ENCODE measurements around the gene ARSJ.
A peak's percentile ranks its signal among the peaks of the same experiment; 100 is the strongest.
"Not testable (repeated sequence)": the region's sequence is repeated elsewhere in the genome, so short reads cannot be mapped to it uniquely, and the experiment has no call there.

The ARSJ gene

DNA sequence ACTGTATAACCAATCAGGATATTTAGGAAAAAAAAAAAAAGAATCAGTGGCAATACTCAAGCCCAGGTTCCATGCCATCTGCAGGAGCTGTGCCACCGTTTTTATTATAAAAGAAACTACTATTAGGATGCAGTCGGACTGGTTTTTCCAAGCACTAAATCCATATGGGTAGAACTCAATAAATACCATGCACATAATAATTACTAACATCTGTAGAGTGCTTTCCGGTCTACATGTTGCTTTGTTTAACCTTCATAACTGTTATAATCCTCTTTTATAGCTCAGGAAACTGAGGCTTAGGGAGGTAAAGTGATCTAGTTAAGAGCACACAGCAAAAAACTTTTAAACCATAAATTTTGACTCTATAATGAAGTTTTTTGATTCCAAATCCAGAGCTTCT, 24.0 kb downstream of the ARSJ start:
- DNase-seq = no peak

DNA sequence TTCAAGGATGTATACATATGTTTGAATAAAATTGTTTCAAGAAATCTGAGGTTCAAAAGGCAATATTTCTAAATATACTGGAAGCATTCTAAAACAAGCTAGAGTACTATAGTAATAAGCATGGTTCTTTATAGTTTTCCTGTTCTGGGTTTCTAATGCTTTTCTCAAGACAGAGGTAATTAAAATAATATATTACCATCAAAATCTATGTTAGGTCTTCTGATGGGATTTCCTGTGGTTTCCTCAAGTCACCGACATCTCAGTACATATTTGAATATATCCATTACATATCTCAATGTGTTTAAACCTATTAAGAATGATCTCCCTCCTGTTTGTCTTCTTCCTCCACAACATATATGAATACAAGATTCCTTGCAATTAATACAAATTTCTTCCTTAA, 25.6 kb downstream of the ARSJ start:
- no peak for DNase-seq

DNA sequence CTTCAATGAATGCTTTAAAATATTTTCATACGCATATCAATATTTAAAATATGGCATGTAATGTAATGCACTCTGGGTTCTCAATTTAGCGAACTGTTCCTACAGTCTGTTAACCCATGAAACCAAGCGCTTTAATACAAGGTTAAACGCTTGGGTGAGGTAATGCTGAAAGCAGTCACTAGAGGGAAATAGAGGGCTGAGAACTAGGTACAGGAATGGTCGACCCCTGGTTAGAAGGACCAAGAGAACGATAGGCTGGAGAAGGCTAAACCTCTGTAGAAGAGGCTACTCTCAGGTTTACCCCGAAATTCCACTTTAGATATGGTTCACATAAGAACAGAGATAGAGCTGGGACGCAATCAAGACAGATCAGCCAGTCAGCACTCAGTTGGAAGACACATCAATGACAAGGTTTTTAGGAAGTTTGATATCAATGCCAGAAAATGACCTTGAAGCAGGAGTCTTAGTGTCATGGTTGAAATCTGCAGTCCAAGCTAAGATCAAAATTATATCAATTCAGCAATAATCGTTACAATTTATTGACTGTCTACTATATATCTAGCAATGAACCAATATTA, 26.9 kb downstream of the ARSJ start:
- no peak for DNase-seq

DNA sequence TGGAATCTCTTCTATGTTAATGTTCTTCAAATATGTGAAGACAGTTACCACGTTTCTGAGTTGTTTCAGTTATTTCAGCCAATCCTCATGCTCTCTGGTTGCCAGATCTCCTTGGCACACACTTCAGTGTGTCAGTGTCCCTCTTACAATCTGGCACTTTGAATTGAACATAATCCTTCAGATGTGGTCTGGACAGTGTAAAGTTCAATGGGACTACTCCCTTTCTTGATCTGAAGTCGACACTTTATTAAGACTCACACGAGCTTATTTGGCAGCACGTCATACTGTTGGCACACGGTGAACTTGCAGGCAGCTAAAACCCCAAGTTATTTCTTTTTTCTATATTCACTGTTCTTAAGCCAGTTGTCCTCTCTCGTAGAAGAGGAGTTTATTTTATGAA, 28.2 kb downstream of the ARSJ start:
- DNase-seq = no peak

DNA sequence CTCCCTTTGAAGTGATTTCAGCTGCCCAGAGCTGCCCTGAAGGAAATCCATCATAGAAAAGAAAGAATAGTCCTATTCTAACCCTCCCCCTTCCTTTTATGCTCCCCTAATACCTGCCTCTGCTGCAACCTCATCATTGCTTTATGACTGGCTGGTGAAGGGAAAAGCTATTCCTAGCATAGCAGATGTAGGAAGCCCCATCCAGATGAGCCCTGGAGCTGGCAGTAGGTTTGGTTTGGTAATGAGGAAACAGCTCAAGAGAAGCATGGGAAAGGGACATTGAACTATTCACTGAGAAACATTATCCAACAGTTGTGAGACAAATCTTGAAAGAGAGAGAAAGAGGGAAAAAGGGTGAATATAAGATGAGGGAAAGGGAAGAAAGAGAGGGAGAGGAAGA, 29.2 kb downstream of the ARSJ start:
- no peak for DNase-seq

DNA sequence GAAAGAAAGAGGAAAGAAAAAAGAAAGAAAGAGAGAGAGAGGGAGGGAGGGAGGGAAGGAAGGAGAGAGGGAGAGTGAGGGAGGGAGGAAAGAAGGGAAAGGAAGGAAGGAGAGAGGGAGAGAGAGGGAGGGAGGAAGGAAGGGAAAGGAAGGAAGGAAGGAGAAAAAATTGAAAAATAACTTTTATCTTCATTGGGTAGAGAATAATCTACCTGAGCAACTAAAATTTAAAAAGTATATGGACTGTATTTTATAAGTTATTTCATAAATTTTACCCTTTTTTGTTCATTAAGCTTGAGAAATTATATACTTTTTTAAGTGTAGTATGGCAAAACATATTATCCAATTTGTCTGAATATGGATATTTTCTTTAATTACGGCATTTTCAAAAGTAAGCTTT, 32.0 kb downstream of the ARSJ start:
- DNase-seq = no peak

DNA sequence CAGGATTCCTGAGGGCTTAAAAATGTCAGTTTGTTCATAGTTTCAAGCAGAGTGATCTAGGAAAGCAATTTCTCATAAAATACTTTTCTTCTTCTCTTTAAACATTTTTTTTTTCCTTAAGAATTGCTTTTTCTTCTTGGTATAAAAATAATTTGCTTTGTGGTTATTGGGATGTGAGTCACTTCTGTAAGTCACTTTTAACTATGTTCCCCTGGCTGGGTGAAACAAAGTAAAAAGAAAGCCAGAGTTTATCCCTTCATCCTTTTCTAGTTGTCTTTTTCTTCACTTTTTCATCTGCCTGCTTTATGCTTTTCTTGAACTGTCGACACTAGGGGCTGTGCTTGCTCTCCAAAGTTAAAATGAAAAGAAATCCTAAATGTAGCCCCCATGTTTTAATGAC, 33.5 kb downstream of the ARSJ start:
- no peak for DNase-seq

DNA sequence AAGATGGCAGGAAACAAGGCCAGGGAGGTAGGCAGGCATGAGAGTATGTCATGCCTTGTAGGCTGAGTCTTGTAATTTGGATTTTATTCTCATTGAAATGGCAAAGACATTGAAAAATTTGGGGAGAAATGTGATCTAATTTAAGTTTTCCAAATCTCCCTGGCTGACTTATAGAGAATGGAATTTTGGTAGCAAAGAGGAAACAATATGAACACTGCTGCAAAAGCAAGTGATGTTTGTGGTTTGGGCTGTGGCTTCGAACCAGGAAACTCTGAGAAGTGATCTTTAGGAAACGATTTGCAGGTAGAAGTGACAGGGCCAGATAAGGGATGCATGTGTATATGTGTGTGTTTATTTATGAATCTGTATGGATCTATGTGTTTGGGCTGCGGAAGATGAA, 35.6 kb downstream of the ARSJ start:
- DNase-seq = no peak

DNA sequence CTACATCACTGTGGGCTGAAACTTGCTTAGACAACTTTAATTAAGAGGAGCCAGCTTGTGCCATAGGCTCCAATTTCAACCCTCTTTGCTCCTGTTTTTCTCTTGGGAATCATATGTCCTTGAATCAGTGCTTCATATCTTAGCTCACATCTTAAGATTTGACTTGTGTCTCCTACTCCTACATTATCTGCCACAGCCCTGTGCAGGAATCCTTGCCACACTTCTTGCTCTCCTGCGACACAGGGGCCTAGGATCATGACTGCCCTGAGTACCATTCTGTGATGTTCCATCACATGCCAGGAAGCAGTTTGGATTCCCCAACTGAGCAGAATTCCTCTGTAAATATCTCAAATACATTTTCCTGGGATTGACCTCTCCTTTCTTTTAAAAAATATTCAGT, 36.4 kb downstream of the ARSJ start:
- no peak for DNase-seq

DNA sequence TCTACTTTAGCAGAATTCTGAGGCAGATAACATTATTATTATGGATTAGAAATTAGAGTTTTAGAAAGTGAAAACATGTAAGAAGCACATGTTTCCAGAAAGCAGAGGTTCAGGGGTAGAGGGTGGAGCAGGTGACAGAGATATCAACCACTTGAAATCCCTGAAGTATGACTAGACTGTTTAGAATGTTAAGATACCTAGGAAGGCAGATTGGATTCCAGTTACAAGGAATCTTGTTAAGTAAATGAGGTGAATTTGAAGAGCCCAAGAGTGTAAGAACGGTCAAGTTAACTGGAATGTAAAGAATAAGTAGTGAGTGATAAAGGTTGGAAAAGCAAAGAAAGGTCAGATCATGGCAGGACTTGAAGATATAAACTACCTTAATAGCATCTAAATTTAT, 37.6 kb downstream of the ARSJ start:
- no peak for DNase-seq

DNA sequence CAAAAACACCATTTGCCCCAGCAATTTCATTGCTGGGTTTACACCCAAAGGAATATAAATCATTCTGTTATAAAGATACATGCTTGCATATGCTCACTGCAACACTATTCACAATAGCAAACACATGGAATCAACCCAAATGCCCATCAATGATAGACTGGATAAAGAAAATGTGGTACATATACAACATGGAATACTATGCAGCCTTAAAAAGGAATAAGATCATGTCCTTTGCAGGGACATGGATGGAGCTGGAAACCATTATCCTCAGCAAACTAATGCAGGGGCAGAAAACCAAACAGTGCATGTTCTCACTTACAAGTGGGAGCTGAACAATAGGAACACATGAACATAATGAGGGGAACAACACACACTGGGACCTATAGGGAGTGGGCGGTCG, 39.3 kb downstream of the ARSJ start:
- not testable (repeated sequence) for DNase-seq

DNA sequence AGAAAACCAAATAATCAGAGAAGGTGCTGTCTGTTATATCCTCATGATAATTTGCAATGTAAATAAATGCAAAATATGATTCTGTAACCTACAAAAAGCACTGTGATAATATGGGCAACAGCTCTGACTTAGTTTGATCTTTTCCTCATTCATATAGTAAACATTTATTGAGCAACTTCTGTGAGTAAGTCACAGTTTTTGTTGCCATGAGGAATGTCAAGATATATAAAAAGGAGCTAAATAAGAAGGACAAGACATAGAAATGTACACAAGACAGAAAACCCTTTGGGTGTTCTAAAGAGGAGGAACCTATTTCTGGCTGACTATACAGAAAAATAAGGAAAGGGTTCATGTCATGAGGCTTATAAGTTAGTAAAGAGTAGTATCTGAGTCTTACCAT, 44.3 kb downstream of the ARSJ start:
- no peak for DNase-seq

DNA sequence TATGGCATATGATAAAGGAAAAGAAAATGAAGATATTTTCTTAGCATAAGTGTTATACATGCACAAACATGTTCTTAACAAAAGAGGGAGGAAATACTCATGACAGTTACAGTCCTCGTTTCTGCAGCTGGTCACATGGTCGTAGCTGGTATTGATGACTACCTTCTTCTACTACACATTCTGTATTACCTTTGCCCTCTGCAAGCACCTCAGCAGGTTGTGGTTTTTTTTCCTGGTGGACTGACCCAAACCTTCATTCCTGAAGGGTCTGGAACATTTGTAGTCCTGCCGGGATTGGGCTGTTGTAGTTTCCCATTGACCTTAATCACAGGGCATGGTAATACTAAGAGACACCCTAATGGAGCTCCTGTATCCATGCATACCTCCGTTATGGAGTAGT, 54.7 kb downstream of the ARSJ start:
- not testable (repeated sequence) for DNase-seq

DNA sequence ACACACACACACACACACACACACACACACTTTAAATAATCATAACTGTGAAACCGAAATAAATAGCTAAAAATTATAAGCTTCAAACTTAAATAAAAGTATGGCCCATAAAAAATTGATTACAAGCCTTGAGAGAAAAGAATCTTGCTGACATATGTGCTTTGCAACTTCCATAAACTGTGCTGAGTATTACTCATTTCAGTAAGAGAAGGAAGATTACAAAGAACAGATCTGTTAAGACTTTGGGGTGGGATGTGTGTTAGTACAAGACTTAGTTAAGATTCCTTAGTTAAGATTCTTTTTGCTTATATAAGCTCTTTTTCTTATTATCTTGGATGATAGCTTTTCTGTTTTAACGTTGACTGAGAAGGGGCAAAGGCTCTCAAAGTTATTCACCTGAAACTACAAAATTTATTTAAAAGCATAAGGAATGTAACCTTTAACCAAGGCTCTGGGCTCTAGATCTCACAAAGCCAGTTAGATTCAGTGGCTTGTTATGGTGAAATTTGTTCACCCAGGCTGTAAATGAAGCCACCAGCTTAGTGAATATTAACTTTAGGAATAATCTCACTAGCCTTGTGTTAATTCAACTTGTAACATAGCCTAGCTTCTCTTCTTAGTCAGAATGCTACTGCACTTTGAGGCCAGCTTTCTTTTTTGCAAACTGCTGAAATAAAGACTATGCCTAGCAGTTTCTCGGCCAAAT, 58.2 kb downstream of the ARSJ start:
- no peak for DNase-seq

DNA sequence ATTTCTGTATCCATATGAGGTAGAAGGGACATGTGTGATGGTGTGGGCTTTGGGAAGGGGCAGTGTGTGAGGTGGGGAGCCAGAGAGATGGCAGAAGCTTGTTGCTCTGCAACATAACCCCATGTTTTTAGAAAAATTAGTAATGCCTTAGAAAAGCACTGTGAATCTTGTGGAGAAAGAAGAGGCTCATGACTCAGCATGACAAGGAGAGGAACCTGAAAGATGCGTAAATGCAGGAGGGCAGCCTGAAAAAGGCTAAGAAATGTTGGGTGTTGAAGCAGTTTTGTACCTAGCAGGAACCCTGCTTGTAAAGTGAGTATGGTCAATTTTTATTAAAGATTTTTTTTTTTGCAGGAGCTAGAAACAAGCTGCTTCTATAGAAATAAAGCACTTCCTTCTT, 59.8 kb downstream of the ARSJ start:
- no peak for DNase-seq

DNA sequence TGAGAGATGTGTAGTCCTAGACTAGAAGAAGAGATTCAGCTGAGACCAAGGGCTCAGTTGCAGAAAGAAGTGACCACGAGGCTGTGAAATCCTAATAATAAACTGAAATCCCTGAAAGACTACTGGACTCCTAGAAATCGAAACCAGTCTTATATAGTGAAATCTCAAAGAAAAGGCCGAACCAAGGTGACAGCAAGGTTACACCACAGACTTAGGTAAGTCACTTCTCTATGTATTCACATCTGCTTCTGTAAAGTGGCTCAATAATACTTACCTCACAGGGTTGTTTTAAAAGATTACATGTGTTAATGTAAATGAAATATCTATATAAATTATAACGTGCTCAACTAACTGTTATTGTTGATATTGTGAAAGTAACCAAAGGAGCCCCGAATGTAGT, 60.3 kb downstream of the ARSJ start:
- DNase-seq = no peak

DNA sequence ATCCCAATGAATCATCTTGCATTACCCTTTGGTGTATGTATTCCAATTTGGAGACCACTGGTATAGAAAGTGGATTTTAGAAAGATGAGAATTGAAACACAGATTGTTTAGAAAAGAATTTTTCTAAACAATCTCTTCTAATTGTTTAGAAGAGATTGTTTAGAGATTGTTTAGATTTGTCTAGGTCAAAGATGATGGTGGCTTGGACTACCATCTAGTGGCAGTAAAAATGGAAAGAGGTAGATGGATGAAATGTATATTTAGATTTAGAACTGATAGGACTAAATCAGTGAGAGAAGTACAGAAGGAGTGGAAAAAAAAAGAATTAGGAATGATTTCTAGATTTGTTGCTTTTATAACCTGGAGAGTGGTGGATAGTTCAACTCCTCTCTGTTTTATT, 70.6 kb downstream of the ARSJ start:
- DNase-seq = no peak

DNA sequence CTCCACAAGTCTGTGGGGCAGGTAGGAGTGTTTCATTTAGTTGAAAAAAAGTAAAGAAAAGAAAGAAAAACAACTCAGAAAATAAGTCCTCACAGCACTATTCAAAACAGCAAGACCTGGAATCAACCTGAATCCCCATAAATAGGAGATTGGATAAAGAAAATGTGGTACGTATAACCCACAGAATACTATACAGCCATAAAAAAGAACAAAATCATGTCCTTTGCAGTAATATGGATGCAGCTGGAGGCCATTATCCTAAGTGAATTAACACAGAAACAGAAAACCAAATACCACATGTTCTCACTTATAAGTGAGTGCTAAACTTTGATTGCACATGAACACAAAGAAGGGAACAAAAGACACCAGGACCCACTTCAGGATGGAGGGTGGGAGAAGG, 71.9 kb downstream of the ARSJ start:
- no peak for DNase-seq

DNA sequence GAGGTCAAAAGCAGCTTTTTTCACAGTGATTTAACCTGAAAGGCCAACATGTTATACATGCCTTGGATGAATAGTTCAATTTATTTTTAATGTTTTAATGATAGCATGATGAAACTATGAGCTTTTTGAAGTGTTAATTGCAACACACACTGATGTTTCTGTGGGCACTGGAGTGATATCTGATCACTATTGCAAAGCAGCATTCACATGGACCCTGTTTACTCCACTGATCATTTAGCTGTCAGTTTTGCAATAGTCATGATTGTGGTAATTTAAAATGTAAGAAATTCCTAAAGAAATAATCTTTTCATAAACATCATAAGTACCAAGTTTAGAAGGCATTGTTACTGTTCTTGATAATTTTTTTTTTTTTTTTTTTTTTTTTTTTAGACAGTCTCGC, 74.1 kb downstream of the ARSJ start:
- DNase-seq = no peak

DNA sequence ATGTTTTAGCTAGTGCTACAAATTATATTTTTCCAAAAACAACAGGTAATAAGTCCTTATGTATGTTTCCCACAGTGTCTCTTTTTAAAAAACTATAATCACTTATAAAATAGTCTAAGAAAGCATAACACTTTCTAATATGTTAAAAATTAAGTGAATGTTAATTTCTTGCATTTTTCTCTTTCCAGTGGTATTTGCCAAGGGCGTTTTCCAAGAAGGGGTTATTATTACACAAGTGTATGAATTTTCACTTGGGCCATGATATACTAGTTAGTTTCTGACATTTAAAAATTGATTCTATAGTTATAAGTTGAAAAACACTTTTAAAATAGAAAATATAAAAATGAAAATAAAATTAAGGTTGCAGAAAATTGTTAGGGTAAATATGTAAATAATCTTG, 74.6 kb downstream of the ARSJ start:
- DNase-seq = no peak

DNA sequence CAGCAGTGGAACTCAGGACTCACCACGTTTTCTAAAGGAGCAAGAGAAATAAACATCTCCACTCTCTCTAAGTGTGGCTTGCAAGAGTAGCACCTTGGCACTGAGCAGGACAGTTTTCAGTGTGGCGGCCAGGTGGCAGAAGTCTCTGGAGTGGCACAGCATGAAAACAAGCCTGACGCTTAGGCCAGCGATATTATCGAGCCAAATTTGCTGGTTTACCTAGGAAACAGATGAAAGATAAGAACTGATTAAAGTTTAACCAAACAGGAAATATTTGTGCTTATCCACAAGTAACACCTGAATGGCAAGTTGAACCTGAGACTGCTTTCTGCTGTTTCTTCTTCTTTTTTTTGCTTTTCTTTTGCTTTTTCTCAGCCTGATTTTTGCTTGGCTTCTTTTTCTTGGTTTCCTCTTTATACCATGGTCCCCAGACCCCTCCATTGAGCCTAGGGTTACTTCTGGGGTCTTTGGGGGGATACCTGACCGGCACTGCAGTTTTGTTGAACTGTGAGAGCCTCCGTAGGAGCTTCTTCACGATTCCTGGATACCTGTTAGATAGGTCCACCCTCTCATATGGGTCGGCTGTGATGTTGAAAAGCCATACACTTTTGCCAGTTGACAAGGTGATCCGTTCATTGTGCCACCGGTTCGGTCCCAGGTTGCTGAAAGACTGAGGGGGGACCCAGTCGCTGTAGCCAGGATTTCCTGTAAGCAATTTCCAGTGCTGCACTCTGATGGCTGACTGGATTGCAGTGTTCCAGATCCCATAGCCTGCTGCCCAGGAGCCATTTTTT, 77.3 kb downstream of the ARSJ start:
- peak; percentile 65 for DNase-seq

DNA sequence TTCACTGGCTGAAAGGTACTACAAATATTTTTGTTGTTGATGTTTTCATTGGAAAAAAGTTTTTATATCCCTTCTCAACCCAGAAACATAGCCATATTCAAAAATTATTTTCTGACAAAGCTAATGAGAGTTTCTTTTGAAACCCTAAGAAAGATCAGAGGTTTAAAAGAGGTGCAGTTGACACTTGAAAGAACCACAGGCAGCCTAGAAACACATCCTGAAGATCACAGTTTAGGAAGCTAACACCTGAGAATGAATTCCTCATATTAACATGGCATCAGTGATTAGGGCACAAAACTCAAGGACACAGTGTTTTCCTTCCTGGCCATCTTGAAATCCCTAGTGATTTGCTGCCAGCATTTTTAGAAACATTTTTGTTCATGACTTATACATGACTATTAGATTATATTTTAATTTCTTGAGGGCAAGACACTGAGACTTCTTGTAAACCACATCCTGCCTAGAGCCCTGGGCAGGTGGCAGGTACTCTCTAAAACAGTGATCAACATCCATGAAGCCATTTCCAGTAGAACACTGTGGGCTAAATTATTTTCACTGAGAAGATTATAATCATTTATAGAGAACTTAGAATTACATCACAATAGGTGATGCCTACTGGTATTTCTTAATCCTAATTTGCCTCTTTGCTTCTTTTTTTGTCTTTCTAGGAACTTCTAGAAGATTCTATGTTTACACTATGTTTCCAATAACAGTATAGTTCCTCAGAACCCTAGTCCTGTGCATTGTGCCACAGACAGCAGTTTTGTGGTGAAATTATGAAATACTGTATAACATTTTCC, 80.0 kb downstream of the ARSJ start:
- no peak for DNase-seq

DNA sequence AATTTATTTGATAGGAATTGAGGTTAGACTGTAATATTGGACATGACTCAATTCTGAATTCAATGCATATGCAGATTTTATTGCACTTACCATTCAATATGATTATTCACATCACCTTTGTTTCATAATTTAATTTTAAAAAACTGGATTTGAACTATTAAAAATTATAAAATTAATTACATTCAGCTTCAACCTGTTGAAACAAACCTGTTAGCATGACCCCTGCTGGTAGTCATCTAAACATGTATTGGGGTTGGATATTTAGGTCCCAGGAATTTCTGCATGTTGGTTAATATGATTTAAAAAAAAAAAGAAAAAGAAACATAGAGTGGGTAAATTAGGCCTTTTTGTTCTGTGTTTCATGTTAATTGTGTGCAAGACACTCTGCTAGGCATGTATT, 85.9 kb downstream of the ARSJ start:
- DNase-seq = no peak

DNA sequence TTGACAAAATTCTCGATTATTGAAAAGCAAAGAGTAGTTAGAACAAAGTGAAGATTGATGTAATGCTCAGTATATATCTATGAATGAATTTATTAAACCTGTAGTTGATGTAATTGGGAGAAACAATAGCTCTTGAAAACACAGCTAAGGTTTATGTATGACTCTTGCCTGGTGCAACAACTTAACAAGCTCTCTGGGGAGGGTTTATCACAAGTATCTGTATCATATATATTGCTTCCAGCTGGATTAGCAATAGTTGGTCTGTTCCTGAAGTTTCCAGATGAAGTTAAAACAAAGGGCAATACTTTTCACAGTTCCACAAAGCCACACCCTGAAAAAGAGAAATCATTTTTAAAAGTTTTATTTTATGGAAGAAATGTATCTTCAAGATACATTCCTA, 91.4 kb downstream of the ARSJ start:
- DNase-seq = no peak

All from stimulated activated CD4-positive, alpha-beta T cell treated with anti-CD3 and anti-CD28 coated beads, Interleukin-1b, Interleukin-23, amount 100 ng/mL, for 48 hours (primary cell).